Neural cell (in vitro differentiated cells): Measurements from ENCODE around the gene CYP3A7. TPM values are rescaled to one million over a fixed set of nuclear protein-coding genes. Genes with fewer than 3 reads are reported as not detected.
"Not testable (repeated sequence)": the region's sequence is repeated elsewhere in the genome, so short reads cannot be mapped to it uniquely, and the experiment has no call there.

ENCODE experiments used
- H2AFZ ChIP-seq: fragments of 200-600, 300-800 bp; sonication (generic), shearing (Covaris generic); 2 replicates; pipeline ENCODE4 v1.6.0; 2014; ENCODE audit warnings: low read depth, mild to moderate bottlenecking, antibody characterized with exemption, low read length, moderate library complexity
- H3F3A ChIP-seq: fragments of 200-600 bp; shearing (Covaris generic); 2 replicates; pipeline ENCODE4 v1.6.1; 2016; ENCODE audit warnings: mild to moderate bottlenecking, moderate library complexity, mixed read lengths, antibody characterized with exemption, low read length; ENCODE audit not compliant: insufficient read depth, poor library complexity, severe bottlenecking
- H3K27ac ChIP-seq: fragments of 200-600, 300-800 bp; sonication (generic), shearing (Covaris generic); 2 replicates; pipeline ENCODE4 v1.5.1; 2014; ENCODE audit warnings: mild to moderate bottlenecking, low read length, moderate library complexity
- H3K27me3 ChIP-seq: fragments of 300-800, 200-600 bp; sonication (generic), shearing (Covaris generic); 2 replicates; pipeline ENCODE4 v1.6.0; 2014; ENCODE audit warnings: mild to moderate bottlenecking, low read depth, low read length, moderate library complexity; ENCODE audit not compliant: insufficient read depth
- H3K36me3 ChIP-seq: fragments of 300-800, 200-600 bp; sonication (generic), shearing (Covaris generic); 2 replicates; pipeline ENCODE4 v1.5.1; 2014; ENCODE audit warnings: mild to moderate bottlenecking, antibody characterized with exemption, low read length, moderate library complexity; ENCODE audit not compliant: insufficient read depth
- H3K4me2 ChIP-seq: fragments of 300-800, 200-600 bp; sonication (generic), shearing (Covaris generic); 2 replicates; pipeline ENCODE4 v1.6.0; 2014; ENCODE audit warnings: mild to moderate bottlenecking, low read length
- H3K4me3 ChIP-seq: fragments of 300-800, 200-600 bp; sonication (generic), shearing (Covaris generic); 2 replicates; pipeline ENCODE4 v1.5.1; 2014; ENCODE audit warnings: mild to moderate bottlenecking, low read length, moderate library complexity
- H3K79me2 ChIP-seq: fragments of 200-600 bp; shearing (Covaris generic); replicated peaks from 2 replicates; pipeline ENCODE4 v1.6.0; 2014; ENCODE audit warnings: mild to moderate bottlenecking, low read length, moderate library complexity; ENCODE audit not compliant: insufficient read depth
- H3K9ac ChIP-seq: fragments of 300-800, 200-600 bp; sonication (generic), shearing (Covaris generic); 2 replicates; pipeline ENCODE4 v1.6.1; 2016; ENCODE audit warnings: mild to moderate bottlenecking, low read length, mixed read lengths
- H3K9me2 ChIP-seq: fragments of 200-600 bp; shearing (Covaris generic); 2 replicates; pipeline ENCODE4 v1.6.1; 2016; ENCODE audit warnings: mild to moderate bottlenecking, low read length, mixed read lengths; ENCODE audit not compliant: insufficient read depth
- H3K9me3 ChIP-seq: fragments of 200-600, 300-800 bp; sonication (generic), shearing (Covaris generic); 2 replicates; pipeline ENCODE4 v1.6.1; 2016; ENCODE audit warnings: mild to moderate bottlenecking, mixed run types, low read length, moderate library complexity, mixed read lengths
- H4K20me1 ChIP-seq: fragments of 200-600 bp; shearing (Covaris generic); 2 replicates; pipeline ENCODE4 v1.6.1; 2016; ENCODE audit warnings: mild to moderate bottlenecking, mixed run types; ENCODE audit not compliant: insufficient read depth
- CTCF ChIP-seq: fragments of 450-650 bp; IDR thresholded peaks from 2 replicates; pipeline ENCODE4 v1.5.1; 2014; ENCODE audit warnings: antibody characterized with exemption, mild to moderate bottlenecking, moderate library complexity; ENCODE audit not compliant: poor library complexity, severe bottlenecking
- EP300 ChIP-seq: fragments of 450-650 bp; conservative IDR thresholded peaks from 2 replicates; pipeline ENCODE4 v1.6.1; 2014; ENCODE audit warnings: antibody characterized with exemption, mild to moderate bottlenecking, moderate library complexity; ENCODE audit not compliant: poor library complexity, severe bottlenecking
- EZH2 ChIP-seq: fragments of 200-600, 300-800 bp; shearing (Covaris generic), sonication (generic); IDR thresholded peaks from 2 replicates; pipeline ENCODE4 v1.6.1; 2014; ENCODE audit warnings: antibody characterized with exemption, low read length, borderline replicate concordance, mild to moderate bottlenecking; ENCODE audit not compliant: insufficient read depth, poor library complexity, severe bottlenecking
- MXI1 ChIP-seq: fragments of 450-650 bp; conservative IDR thresholded peaks from 2 replicates; pipeline ENCODE4 v1.6.1; 2014; ENCODE audit warnings: antibody characterized with exemption, mild to moderate bottlenecking; ENCODE audit not compliant: poor library complexity, severe bottlenecking
- POLR2AphosphoS5 ChIP-seq: IDR thresholded peaks from 2 replicates; pipeline ENCODE4 v1.6.1; 2012
- RAD21 ChIP-seq: fragments of 450-650 bp; conservative IDR thresholded peaks from 2 replicates; pipeline ENCODE4 v1.6.1; 2014; ENCODE audit warnings: antibody characterized with exemption, mild to moderate bottlenecking, moderate library complexity
- REST ChIP-seq: IDR thresholded peaks from 2 replicates; pipeline ENCODE4 v1.6.1; 2012; ENCODE audit warnings: borderline replicate concordance
- SMC3 ChIP-seq: fragments of 450-650 bp; conservative IDR thresholded peaks from 2 replicates; pipeline ENCODE4 v1.6.1; 2014; ENCODE audit warnings: antibody characterized with exemption, mild to moderate bottlenecking, moderate library complexity; ENCODE audit not compliant: poor library complexity
- TAF1 ChIP-seq: IDR thresholded peaks from 2 replicates; pipeline ENCODE4 v1.6.1; 2012; ENCODE audit warnings: low read depth
- polyA plus RNA-seq: library from polyadenylated mRNA; depleted of rRNA; stranded (reverse); fragments of >200 nt; gene quantifications from 2 replicates; pipeline ENCODE4 v1.2.3, GENCODE V29; 2014

CYP3A7 gene
- polyA plus RNA-seq, 1 donor from 2014 or later: not detected

- Histone ChIP-seq H3K27ac (no peak overlapping the region), H3K36me3 (no peaks in the 10 kb centered on the region), H3K9me2 (no peaks in the 10 kb centered on the region), H3K4me3 (no peak overlapping the region), H3K9me3 (no peaks in the 10 kb centered on the region), H3K4me2 (no peak overlapping the region), H4K20me1 (no peaks in the 10 kb centered on the region), H3K27me3 (no peaks in the 10 kb centered on the region), H3F3A (no peaks in the 10 kb centered on the region), H3K79me2 (no peaks in the 10 kb centered on the region), H2AFZ (no peak overlapping the region), H3K9ac (no peak overlapping the region)
- TF ChIP-seq TAF1 (no peak), EZH2 (no peak)
These were observed 35.0 kb downstream of the CYP3A7 start for GRCh38 chr7:99699946-99700345.

- not testable (repeated sequence) for H3K9me2 ChIP-seq, H3K27ac ChIP-seq, H3K4me3 ChIP-seq, H3K4me2 ChIP-seq, H3K27me3 ChIP-seq, H3K9me3 ChIP-seq, H3F3A ChIP-seq, H3K9ac ChIP-seq, H3K36me3 ChIP-seq, H3K79me2 ChIP-seq, H2AFZ ChIP-seq, H4K20me1 ChIP-seq
These were observed 35.9 kb downstream of the CYP3A7 start for GRCh38 chr7:99698867-99699730.

- H3K4me3 ChIP-seq: no peak overlapping the region
- no peaks in the 10 kb centered on the region for H3K27me3 ChIP-seq
- TF ChIP-seq SMC3 (no peak), EZH2 (no peak), POLR2AphosphoS5 (no peak), REST (no peak), MXI1 (no peak), EP300 (no peak), CTCF (no peak), TAF1 (no peak), RAD21 (no peak)
- H3K36me3 ChIP-seq: no peaks in the 10 kb centered on the region
- no peaks in the 10 kb centered on the region for H3F3A ChIP-seq
- no peak overlapping the region for H2AFZ ChIP-seq
- H3K27ac ChIP-seq: no peak overlapping the region
- H3K9ac ChIP-seq: no peak overlapping the region
- no peaks in the 10 kb centered on the region for H3K79me2 ChIP-seq
- no peaks in the 10 kb centered on the region for H3K9me3 ChIP-seq
- no peaks in the 10 kb centered on the region for H3K9me2 ChIP-seq
- H3K4me2 ChIP-seq: no peak overlapping the region
- no peaks in the 10 kb centered on the region for H4K20me1 ChIP-seq
These were observed 40.1 kb downstream of the CYP3A7 start for GRCh38 chr7:99694912-99695304.
